B cell (primary cell): ENCODE measurements around the gene PI4K2B. TPM values are rescaled to one million over a fixed set of nuclear protein-coding genes. Genes with fewer than 3 reads are reported as not detected.

Experiments
- ATAC-seq: fragments of 200-7000 bp; cut with Tn5 transposase; one replicate; pipeline ENCODE4 v1.10.0; 2021; ENCODE audit warnings: low read depth, mild to moderate bottlenecking, moderate number of reproducible peaks, moderate library complexity
- CTCF ChIA-PET: fragments of 350-600 bp; sonication (Branson Sonifier 250); formaldehyde crosslinking; loops from one replicate; lab custom pipeline; 2021; ENCODE audit warnings: antibody characterized with exemption, inconsistent platforms; lab: Charles Lee
- POLR2A ChIA-PET: fragments of 350-600 bp; sonication (Branson Sonifier 250); formaldehyde crosslinking; loops from one replicate; lab custom pipeline; 2021; ENCODE audit warnings: antibody characterized with exemption; lab: Charles Lee
- DNase-seq: peaks from one replicate; pipeline ENCODE4 v3.0.0; 2013
- H2AFZ ChIP-seq: 2 replicates; pipeline ENCODE4 v1.6.1; 2012; ENCODE audit warnings: mild to moderate bottlenecking, low read depth, low read length; ENCODE audit not compliant: insufficient read depth, poor library complexity, severe bottlenecking
- H3K27ac ChIP-seq, 2 donors: 1 replicate in 1 of 2; 2 replicates in 1 of 2; pipeline ENCODE4 v1.5.1; 2012 to 2013; ENCODE audit warnings: low read length in 2 of 2, mild to moderate bottlenecking in 2 of 2, moderate library complexity in 1 of 2
- H3K27me3 ChIP-seq, 4 experiments: fragments of 200-600 bp in 1 of 4; sonication (generic) in 1 of 4; replicated peaks in 1 of 4; 1 replicate in 2 of 4; 2 replicates in 2 of 4; pipeline versions ENCODE4 v1.6.1 to v1.7.0; 2013 to 2016; ENCODE audit warnings: low read length in 3 of 4, mild to moderate bottlenecking in 2 of 4, mixed read lengths in 1 of 4, moderate library complexity in 1 of 4; ENCODE audit not compliant: insufficient read depth in 4 of 4, control insufficient read depth in 3 of 4; ENCODE audit errors: control extremely low read depth in 1 of 4
- H3K36me3 ChIP-seq, 2 experiments: replicated peaks in 1 of 2; 1 replicate in 1 of 2; 2 replicates in 1 of 2; pipeline versions ENCODE4 v1.6.1 to v1.7.1; 2013; ENCODE audit warnings: low read length in 1 of 2; ENCODE audit not compliant: insufficient read depth in 2 of 2, control insufficient read depth in 1 of 2; ENCODE audit errors: control extremely low read depth in 1 of 2, extremely low read depth in 1 of 2
- H3K4me1 ChIP-seq, 2 donors: fragments of 200-600 bp in 1 of 2; sonication (generic) in 1 of 2; 1 replicate in 1 of 2; 2 replicates in 1 of 2; pipeline versions ENCODE4 v1.5.1 to v1.6.1; 2013 to 2017; ENCODE audit warnings: low read length in 2 of 2; ENCODE audit not compliant: control insufficient read depth in 2 of 2, insufficient read depth in 2 of 2
- H3K4me2 ChIP-seq: replicated peaks from 2 replicates; pipeline ENCODE3; 2012; ENCODE audit warnings: mild to moderate bottlenecking, low read depth, low read length; ENCODE audit not compliant: poor library complexity, severe bottlenecking
- H3K4me3 ChIP-seq, 5 experiments: fragments of 200-600 bp in 1 of 5; sonication (generic) in 1 of 5; 1 replicate in 3 of 5; 2 replicates in 2 of 5; pipeline versions ENCODE4 v1.5.1 to v1.7.0; 2011 to 2016; ENCODE audit warnings: low read length in 4 of 5, mild to moderate bottlenecking in 4 of 5, low read depth in 2 of 5, control low read depth in 1 of 5, moderate library complexity in 1 of 5; ENCODE audit not compliant: insufficient read depth in 1 of 5; ENCODE audit errors: control extremely low read depth in 1 of 5, extremely low read depth in 1 of 5
- H3K79me2 ChIP-seq: fragments of 200-600 bp; sonication (generic); one replicate; pipeline ENCODE4 v1.6.0; 2016; ENCODE audit warnings: low read length; ENCODE audit not compliant: control insufficient read depth, insufficient read depth
- H3K9ac ChIP-seq: fragments of 200-600 bp; sonication (generic); 2 replicates; pipeline ENCODE4 v1.6.1; 2017; ENCODE audit warnings: mild to moderate bottlenecking, low read length, moderate library complexity
- H3K9me3 ChIP-seq, 3 donors: one replicate each; pipeline versions ENCODE4 v1.6.1 to v1.7.1; 2013; ENCODE audit warnings: low read length in 2 of 3; ENCODE audit not compliant: control insufficient read depth in 2 of 3, insufficient read depth in 1 of 3; ENCODE audit errors: control extremely low read depth in 1 of 3
- H4K20me1 ChIP-seq: 2 replicates; pipeline ENCODE4 v1.6.0; 2012; ENCODE audit warnings: mild to moderate bottlenecking, low read length; ENCODE audit not compliant: insufficient read depth, control insufficient read depth, poor library complexity, severe bottlenecking
- H3K27ac Mint-ChIP-seq: one replicate; pipeline ENCODE4 v1.8.0; 2021; ENCODE audit warnings: mixed read lengths
- H3K27me3 Mint-ChIP-seq: one replicate; pipeline ENCODE4 v1.8.0; 2021; ENCODE audit warnings: mixed read lengths
- H3K4me1 Mint-ChIP-seq: one replicate; pipeline ENCODE4 v1.8.0; 2021; ENCODE audit warnings: mixed read lengths
- H3K4me3 Mint-ChIP-seq: one replicate; pipeline ENCODE4 v1.8.0; 2021; ENCODE audit warnings: mixed read lengths
- H3K9me3 Mint-ChIP-seq: one replicate; pipeline ENCODE4 v1.8.0; 2022; ENCODE audit warnings: mixed read lengths; ENCODE audit not compliant: insufficient read depth
- CTCF ChIP-seq: fragments of 200-600 bp; IDR thresholded peaks from one replicate; pipeline ENCODE4 v1.8.0; 2022; ENCODE audit warnings: antibody characterized with exemption, mild to moderate bottlenecking
- EZH2 ChIP-seq: IDR thresholded peaks from 2 replicates; pipeline ENCODE4 v1.6.1; 2012; ENCODE audit warnings: borderline replicate concordance, low read depth, mild to moderate bottlenecking, moderate library complexity, low read length; ENCODE audit not compliant: insufficient read depth, poor library complexity, severe bottlenecking
- WGBS: methylation state at CpG from one replicate; pipeline ENCODE4 v1.1.5; 2013; ENCODE audit warnings: missing lambda C conversion rate; ENCODE audit not compliant: insufficient coverage; 5-methylcytosine and 5-hydroxymethylcytosine counted together
- intact Hi-C: fragments of 100-400 bp; cut with micrococcal nuclease; formaldehyde crosslinking; loops from one replicate; pipeline ENCODE4 v1.10.0; 2022
- polyA plus RNA-seq: library from polyadenylated mRNA; depleted of rRNA; stranded (reverse); fragments of >200 nt; gene quantifications from 2 replicates; pipeline ENCODE4 v1.2.3, GENCODE V29; 2012
- total RNA-seq, 2 donors: library from RNA; stranded (reverse); fragments of 120-200 nt in 1 of 2; gene quantifications; 1 replicate in 1 of 2; 2 replicates in 1 of 2; pipeline versions ENCODE4 v1.2.3 to v1.2.4, GENCODE V29; 2013 to 2022

PI4K2B gene
- total and polyA plus RNA-seq, 2 donors (not counting 1 experiment from before 2014, with no cell fraction given) = 3.8 to 13.7 TPM

DNA sequence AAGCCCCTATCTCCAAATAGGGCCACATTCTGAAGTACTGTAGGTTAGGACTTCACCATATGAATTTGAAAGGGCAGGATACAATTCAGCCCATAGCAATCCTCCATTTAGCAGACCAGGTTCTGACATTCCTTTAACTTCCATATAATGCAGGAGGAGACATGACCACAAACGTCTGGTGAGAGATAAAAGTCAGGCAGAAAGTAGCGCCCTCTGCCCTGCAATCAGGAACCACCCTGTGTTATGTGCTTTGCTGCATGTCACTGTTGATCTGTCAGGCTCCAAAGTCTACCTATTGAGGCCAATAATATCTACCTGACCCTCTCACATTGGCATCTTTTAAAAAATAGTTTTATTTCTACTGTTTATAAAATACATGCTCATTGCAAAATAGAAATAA lies 43.4 kb upstream of the PI4K2B start:
- H3K36me3 ChIP-seq = no peaks in the 10 kb centered on the region
- no peak overlapping the region for H3K4me3 ChIP-seq
- no peaks in the 10 kb centered on the region for H3K4me1 ChIP-seq
- no peak overlapping the region for H3K27ac ChIP-seq
- ATAC-seq (no peak), DNase-seq (no peak)
- Mint-ChIP-seq H3K4me3 (no peak overlapping the region), H3K4me1 (no peaks in the 10 kb centered on the region), H3K27me3 (no peaks in the 10 kb centered on the region), H3K9me3 (no peaks in the 10 kb centered on the region), H3K27ac (no peak overlapping the region)
- no peak overlapping the region for H3K4me2 ChIP-seq
- CTCF ChIA-PET = no interaction called here
- no peaks in the 10 kb centered on the region for H3K27me3 ChIP-seq
- no peak overlapping the region for H3K9ac ChIP-seq
- no peaks in the 10 kb centered on the region for H3K9me3 ChIP-seq
- no peak overlapping the region for H2AFZ ChIP-seq
- H4K20me1 ChIP-seq = no peaks in the 10 kb centered on the region
- no peaks in the 10 kb centered on the region for H3K79me2 ChIP-seq
- POLR2A ChIA-PET = no interaction called here
- WGBS = 88% methylated on average over 2 of the region's 2 CpGs
- intact Hi-C loops = no loop called here
- TF ChIP-seq CTCF (no peak), EZH2 (no peak)

GRCh38 chr4:25198713-25199112 lies 35.1 kb upstream of the PI4K2B start:
- Histone ChIP-seq H3K36me3 (peaks cover 0 to 2% of the 10 kb centered on the region in 2 experiments), H3K27ac (no peak overlapping the region), H3K9me3 (no peaks in the 10 kb centered on the region), H3K4me1 (no peaks in the 10 kb centered on the region), H4K20me1 (no peaks in the 10 kb centered on the region), H3K27me3 (no peaks in the 10 kb centered on the region), H3K9ac (no peak overlapping the region), H2AFZ (no peak overlapping the region), H3K4me3 (no peak overlapping the region), H3K79me2 (no peaks in the 10 kb centered on the region), H3K4me2 (no peak overlapping the region)
- DNase-seq = no peak
- no peaks in the 10 kb centered on the region for H3K27me3 Mint-ChIP-seq
- TF ChIP-seq CTCF (no peak), EZH2 (no peak)
- no CpG with 5 or more reads among the region's 2 CpGs for WGBS
- no peak for ATAC-seq
- ChIA-PET CTCF (no interaction called here), POLR2A (no interaction called here)
- intact Hi-C loops = no loop called here
- peaks cover 3% of the 10 kb centered on the region for H3K9me3 Mint-ChIP-seq
- H3K27ac Mint-ChIP-seq = no peak overlapping the region
- no peak overlapping the region for H3K4me3 Mint-ChIP-seq
- no peaks in the 10 kb centered on the region for H3K4me1 Mint-ChIP-seq
